Bone marrow (tissue), 2 donors: ENCODE results near the gene LHPP.
A peak's percentile ranks its signal among the peaks of the same experiment; 100 is the strongest.
"Not testable (repeated sequence)": the region's sequence is repeated elsewhere in the genome, so short reads cannot be mapped to it uniquely, and the experiment has no call there.

Experiments used
- DNase-seq, 2 donors: peaks; one replicate each; lab custom pipeline; 2025; lab: John Stamatoyannopoulos, UW

Gene LHPP

GRCh38 chr10:124537166-124537725 is 75.6 kb downstream of the LHPP start:
- DNase-seq, result no peak

- no peak for DNase-seq
These were observed 76.3 kb downstream of the LHPP start for GRCh38 chr10:124537891-124538290.

GRCh38 chr10:124538706-124539105 is 77.1 kb downstream of the LHPP start:
- DNase-seq, result no peak

GRCh38 chr10:124539935-124540641 is 78.5 kb downstream of the LHPP start:
- peak; percentile 10 to 12 for DNase-seq

DNA sequence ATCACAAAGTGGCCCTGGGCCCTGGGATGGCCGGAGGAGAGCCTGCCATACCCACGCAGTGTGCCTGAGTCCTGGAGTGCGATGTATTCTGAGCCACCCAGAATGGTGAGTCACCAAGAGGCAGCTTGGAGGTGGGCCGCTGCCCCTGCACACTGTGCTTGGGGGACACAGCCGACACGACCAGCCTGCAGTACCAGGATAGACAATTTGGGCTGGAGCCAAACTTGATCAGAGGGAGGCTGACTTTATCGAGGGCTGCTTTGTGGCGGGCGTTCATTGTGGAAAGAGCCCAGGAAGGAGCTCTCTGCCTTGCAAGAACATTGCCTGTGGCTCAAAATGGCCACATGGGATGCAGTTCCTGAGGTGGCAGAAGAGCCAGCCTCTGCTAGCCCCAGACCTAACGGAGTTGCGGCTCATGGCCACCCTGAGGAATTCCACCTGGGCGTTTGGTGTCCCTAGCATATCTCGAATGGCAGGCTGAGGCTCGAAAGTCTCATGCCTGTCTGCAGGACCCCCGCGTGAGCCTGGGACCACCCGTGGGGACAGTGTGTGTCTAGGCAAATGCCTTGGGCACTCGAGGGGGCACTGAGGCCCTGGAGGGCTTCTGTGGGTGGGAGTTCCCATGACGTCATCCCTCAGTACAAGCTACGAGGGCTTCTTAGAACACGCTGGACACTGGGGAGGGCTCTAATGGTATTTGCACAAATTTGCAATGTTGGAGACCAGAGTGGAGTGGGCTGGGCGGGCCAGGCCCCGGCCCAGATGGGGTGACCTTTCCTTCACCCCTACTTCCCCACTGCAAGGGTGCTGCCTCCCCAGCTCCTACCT is 79.7 kb downstream of the LHPP start:
- DNase-seq, result no peak

- DNase-seq, result no peak
These were observed 80.7 kb downstream of the LHPP start for GRCh38 chr10:124542336-124542735.

- DNase-seq, result no peak
These were observed 81.5 kb downstream of the LHPP start for GRCh38 chr10:124543146-124543545.

- no peak for DNase-seq
These were observed 82.3 kb downstream of the LHPP start for GRCh38 chr10:124543971-124544370.

DNA sequence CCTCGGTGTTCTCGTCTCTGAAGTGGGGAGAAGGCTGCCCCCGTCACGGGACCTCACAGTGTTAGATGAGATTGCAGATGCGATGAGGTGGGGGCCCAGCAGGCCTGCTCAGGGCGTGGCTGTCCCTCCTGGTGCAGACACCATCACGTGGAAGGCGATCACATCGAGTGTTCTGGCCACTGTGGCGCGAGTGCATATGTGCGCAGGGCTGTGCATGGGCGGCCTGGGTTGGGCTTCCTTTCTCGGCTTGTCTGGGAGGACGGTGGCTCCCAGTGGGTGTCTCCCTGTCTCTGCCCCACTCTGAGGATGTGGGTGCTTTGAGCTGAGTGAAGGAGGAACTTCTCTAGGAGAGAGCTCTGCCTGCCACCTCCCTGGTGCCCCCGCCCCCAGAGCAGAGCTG is 83.1 kb downstream of the LHPP start:
- no peak for DNase-seq

- no peak for DNase-seq
These were observed 83.9 kb downstream of the LHPP start for GRCh38 chr10:124545351-124546054.

GRCh38 chr10:124546055-124546369 is 84.4 kb downstream of the LHPP start:
- DNase-seq, result no peak

GRCh38 chr10:124546957-124547646 is 85.5 kb downstream of the LHPP start:
- no peak for DNase-seq

DNA sequence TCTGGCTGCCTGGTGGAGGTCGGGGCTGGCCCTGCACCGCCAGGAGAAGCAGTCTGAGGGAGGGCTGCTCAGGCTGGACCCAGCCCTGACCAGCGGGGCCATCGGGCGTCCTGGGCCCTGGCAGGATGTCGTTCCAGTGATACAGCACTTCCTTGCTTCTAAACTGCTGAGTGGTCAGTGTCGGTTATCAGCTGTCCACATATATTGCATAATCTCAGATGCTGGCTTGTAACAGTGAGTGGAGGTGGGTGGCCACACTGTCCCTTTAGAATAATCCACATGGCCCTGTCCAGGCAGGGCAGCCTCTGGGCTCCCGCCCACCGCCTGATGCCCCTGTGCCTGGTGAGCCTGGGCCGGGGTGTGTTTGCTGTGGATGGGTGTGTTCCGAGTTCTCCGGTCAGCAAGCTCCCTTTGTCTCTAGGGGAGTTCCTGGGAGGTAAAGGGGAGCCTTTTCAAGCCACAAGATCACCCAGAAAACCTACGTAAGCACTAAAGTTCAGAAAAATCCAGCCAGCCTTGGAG is 86.1 kb downstream of the LHPP start:
- no peak for DNase-seq

GRCh38 chr10:124549171-124549570 is 87.5 kb downstream of the LHPP start:
- DNase-seq, result not testable (repeated sequence)

DNA sequence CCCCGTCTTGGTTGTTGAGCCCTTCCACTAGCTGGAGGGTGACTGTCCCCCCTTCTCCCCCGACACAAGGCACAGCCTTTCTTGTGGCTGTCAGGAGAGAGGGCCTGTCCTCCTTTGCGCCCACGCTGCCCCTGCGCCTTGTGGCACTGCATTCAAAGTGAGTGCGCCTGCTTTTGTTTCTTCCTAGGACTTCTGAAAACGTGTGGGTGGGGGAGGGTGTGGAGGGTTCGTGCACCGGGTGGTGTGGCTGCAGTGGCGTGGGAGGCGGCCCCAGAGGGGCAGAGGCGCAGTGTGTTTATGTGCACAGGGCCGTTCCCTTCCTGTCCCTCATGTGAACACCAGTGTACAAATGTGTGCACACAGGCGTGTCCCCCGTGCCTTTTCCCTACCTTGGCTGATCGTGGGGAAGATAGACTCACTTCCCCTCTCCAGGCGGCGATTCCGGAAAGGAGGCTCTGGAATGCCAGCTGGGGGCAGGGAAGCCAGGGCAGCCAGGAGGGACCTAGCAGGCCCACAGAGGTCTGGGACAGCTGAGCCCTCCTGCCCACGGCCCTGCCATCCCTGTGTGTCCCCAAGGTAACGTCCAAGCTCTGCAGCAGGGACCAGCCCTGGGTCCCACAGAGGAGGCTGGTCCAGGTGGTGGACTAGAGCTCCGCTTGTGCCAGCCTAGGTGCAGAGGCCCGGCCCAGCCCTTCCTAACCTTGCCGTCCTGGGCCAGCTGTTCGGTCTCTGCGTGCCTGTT is 88.8 kb downstream of the LHPP start:
- DNase-seq, result no peak

- DNase-seq, result no peak
These were observed 89.5 kb downstream of the LHPP start for GRCh38 chr10:124551097-124551496.

DNA sequence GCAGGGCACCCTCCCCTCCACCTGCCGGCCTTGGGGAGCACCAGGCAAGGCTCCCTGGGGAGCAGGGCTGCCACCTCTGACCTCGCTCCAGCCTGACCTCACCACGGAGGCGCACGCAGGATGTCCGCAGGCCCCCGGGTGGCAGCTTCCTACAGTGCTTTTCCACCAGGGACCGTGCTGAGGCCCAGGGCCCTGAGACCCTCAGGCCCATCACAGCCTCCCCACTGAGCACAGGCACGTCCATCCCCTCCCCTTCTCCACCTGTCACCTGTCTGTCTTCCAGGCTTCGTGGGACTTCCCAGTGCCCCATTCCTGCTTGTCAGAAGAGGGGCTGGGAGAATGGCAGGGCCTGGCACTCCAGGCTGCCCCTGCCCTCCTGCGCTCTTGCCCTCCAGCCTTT is 90.1 kb downstream of the LHPP start:
- no peak for DNase-seq

- no peak for DNase-seq
These were observed 91.2 kb downstream of the LHPP start for GRCh38 chr10:124552691-124553276.

- DNase-seq, result no peak
These were observed 92.6 kb downstream of the LHPP start for GRCh38 chr10:124554085-124554858.

- DNase-seq, result no peak
These were observed 95.5 kb downstream of the LHPP start for GRCh38 chr10:124557167-124557566.
